ENCODE results near the gene AMELY. TPM values are rescaled to one million over a fixed set of nuclear protein-coding genes. Genes with fewer than 3 reads are reported as not detected.
"Not testable (repeated sequence)": the region's sequence is repeated elsewhere in the genome, so short reads cannot be mapped to it uniquely, and the experiment has no call there.

Gene AMELY
- total RNA-seq, 8 experiments from 2014 or later, result not detected

DNA sequence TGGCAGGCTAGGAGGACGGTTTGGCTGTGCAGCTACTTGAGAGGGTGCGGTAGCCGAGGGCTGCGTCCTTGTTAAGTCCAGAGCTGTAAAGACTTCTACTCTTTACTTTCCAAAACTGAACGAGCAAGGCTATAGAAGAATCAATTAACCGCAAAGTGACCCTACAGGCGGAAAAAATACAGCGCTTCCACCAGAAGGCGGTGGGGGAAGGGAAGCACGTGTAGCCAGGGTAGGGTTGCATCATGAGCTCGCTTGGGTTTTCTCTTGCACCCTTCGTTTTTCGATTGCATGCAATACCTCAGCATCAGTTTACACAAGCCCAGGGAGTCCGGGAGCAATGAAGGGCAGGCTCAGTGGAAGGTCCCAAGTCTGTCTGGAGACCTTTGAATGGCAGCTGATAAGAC is 2.4 kb downstream of the AMELY start:
- Histone ChIP-seq H3K4me3 (peak overlapping the region in 4 of 5 donors; percentile 52 to 60 (median 54)), H3K4me1 (replicated peaks in 1 of 2) (peaks cover 0 to 2% of the 10 kb centered on the region in 2 donors), H3K27ac (peak overlapping the region; percentile 72 to 86)
- 0 to 5% methylated on average over 4 to 5 of the region's 14 CpGs; no CpG with 5 or more reads in 8 of the 10 experiments for WGBS, 10 experiments
- in situ Hi-C loops (cut with MboI; ENCODE audit: low pct_unique_long_range_greater_than_20kb in 2 of 9, low sequenced_read_pairs in 9 of 9, unreplicated experiment in 9 of 9), result no loop called here
- peak in 6 of 8 experiments; percentile 32 to 66 (median 65) for ATAC-seq (replicated peaks in 6 of 8)

DNA sequence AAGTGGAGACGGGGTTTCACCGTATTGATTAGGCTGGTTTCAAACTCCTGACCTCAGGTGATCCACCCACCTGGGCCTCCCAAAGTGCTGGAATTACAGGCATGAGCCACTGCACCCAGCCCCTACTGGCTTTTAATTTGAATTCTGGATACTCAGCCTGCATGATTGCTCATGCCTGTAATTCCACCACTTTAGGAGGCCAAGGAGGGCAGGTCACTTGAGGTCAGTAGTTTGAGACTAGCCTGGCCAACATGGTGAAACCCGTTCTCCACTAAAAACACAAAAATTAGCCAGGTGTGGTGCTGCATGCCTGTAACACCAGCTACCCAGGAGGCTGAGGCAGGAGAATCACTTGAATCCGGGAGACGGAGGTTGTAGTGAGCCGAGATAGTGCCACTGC is 3.5 kb downstream of the AMELY start:
- H3K4me3 ChIP-seq; in situ Hi-C loops (cut with MboI; ENCODE audit: low pct_unique_long_range_greater_than_20kb in 2 of 9, low sequenced_read_pairs in 9 of 9, unreplicated experiment in 9 of 9); H3K27ac ChIP-seq; H3K4me1 ChIP-seq (replicated peaks in 1 of 2); ATAC-seq (replicated peaks in 6 of 8): not testable (repeated sequence)
- 13 to 60% methylated on average over 1 of the region's 6 CpGs; no CpG with 5 or more reads in 8 of the 10 experiments for WGBS, 10 experiments

DNA sequence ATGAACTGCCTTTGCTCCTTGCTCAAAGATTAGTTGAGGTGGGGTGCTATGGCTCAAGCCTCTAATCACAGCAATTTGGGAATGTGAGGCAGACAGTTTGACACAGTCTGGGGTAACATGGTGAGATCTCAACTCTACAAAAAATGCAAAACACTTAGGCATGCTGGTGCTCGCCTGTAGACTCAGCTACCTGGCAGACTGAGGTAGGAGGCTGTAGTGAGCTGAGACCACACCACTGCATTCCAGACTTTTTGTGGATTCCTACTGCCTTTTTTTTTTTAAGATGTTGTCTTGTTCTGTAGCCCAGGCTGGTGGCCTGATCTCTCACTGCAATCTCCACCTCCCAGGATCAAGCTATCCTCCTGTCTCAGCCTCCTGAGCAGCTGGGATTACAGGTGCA is 4.0 kb downstream of the AMELY start:
- ATAC-seq (replicated peaks in 6 of 8), result no peak
- in situ Hi-C loops (cut with MboI; ENCODE audit: low pct_unique_long_range_greater_than_20kb in 2 of 9, low sequenced_read_pairs in 9 of 9, unreplicated experiment in 9 of 9), result no loop called here
- Histone ChIP-seq H3K4me3 (no peak overlapping the region), H3K4me1 (replicated peaks in 1 of 2) (peaks cover 0 to 2% of the 10 kb centered on the region in 2 donors), H3K27ac (no peak overlapping the region)
- whole genome bisulfite sequencing, 10 experiments, result 0% methylated on average over 1 of the region's 1 CpG; no CpG with 5 or more reads in 9 of the 10 experiments

DNA sequence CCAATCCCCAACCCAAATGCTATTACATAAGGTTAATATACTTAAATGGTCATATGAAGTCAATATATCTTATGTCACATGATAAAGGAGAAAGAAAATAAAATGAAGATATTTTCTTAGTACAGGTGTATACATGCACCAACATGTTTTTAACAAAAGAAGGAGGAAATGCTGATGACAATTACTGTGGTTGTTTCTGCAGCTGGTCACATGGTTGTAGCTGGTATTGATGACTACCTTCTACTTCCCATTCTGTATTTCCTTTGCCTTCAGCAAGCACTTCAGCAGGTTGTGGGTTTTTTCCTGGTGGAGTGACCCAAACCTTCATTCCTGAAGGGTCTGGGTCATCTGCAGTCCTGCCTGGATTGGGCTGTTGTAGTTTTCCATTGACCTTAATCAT is 9.4 kb downstream of the AMELY start:
- H3K4me1 ChIP-seq (replicated peaks in 1 of 2); H3K4me3 ChIP-seq: not testable (repeated sequence)

DNA sequence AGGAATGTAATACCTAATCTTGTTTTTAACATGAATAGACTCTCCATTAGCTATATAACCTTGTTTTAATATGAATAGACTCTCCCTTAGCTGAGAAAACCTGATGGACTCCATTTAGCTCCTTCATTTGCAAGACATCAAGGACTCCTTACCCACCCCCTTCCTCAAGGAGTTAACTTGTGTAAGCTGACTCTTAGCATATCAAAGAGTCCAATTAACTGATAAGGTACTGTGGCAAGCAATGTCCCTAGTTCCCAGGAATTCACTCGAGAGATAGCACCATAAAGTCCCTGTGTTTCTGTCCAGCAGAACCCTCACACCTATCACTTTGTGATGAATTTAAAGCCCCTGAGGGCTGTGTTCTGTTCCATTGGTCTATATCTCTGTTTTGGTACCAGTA is 16.3 kb downstream of the AMELY start:
- H3K4me1 ChIP-seq (replicated peaks in 1 of 2), result no peaks in the 10 kb centered on the region
- in situ Hi-C loops (cut with MboI; ENCODE audit: low pct_unique_long_range_greater_than_20kb in 2 of 9, low sequenced_read_pairs in 9 of 9, unreplicated experiment in 9 of 9), result no loop called here
- ATAC-seq (replicated peaks in 6 of 8), result no peak
- H3K27ac ChIP-seq, result no peak overlapping the region
- 14% methylated on average over 1 of the region's 1 CpG; no CpG with 5 or more reads in 9 of the 10 experiments for WGBS, 10 experiments
- H3K4me3 ChIP-seq, result no peak overlapping the region

More for the DNA sequence above, 9.4 kb downstream of the AMELY start:
- H3K27ac ChIP-seq; ATAC-seq (replicated peaks in 6 of 8); in situ Hi-C loops (cut with MboI; ENCODE audit: low pct_unique_long_range_greater_than_20kb in 2 of 9, low sequenced_read_pairs in 9 of 9, unreplicated experiment in 9 of 9): not testable (repeated sequence)

GRCh38 chrY:6894496-6894895 is 17.1 kb downstream of the AMELY start:
- 0% methylated on average over 1 to 2 of the region's 3 CpGs; no CpG with 5 or more reads in 8 of the 10 experiments for WGBS, 10 experiments
- no peak overlapping the region for H3K4me3 ChIP-seq
- in situ Hi-C loops (cut with MboI; ENCODE audit: low pct_unique_long_range_greater_than_20kb in 2 of 9, low sequenced_read_pairs in 9 of 9, unreplicated experiment in 9 of 9), result no loop called here
- no peak overlapping the region for H3K27ac ChIP-seq
- no peaks in the 10 kb centered on the region for H3K4me1 ChIP-seq (replicated peaks in 1 of 2)
- ATAC-seq (replicated peaks in 6 of 8), result no peak

GRCh38 chrY:6849384-6849783 is 62.2 kb downstream of the AMELY start:
- H3K27ac ChIP-seq, result no peak overlapping the region
- H3K4me3 ChIP-seq, result no peak overlapping the region
- no peak for ATAC-seq (replicated peaks in 6 of 8)
- 80% methylated on average over 1 of the region's 2 CpGs; no CpG with 5 or more reads in 9 of the 10 experiments for WGBS, 10 experiments
- no peaks in the 10 kb centered on the region for H3K4me1 ChIP-seq (replicated peaks in 1 of 2)
- in situ Hi-C loops (cut with MboI; ENCODE audit: low pct_unique_long_range_greater_than_20kb in 2 of 9, low sequenced_read_pairs in 9 of 9, unreplicated experiment in 9 of 9), result no loop called here

- ATAC-seq (replicated peaks in 6 of 8); in situ Hi-C loops (cut with MboI; ENCODE audit: low pct_unique_long_range_greater_than_20kb in 2 of 9, low sequenced_read_pairs in 9 of 9, unreplicated experiment in 9 of 9); H3K4me1 ChIP-seq (replicated peaks in 1 of 2); H3K4me3 ChIP-seq; H3K27ac ChIP-seq: not testable (repeated sequence)
- WGBS, 10 experiments, result 50% methylated on average over 1 of the region's 2 CpGs; no CpG with 5 or more reads in 9 of the 10 experiments
Measured at GRCh38 chrY:6842650-6843049, 68.9 kb downstream of the AMELY start.

Other genes with a start within 250 kb of the AMELY start
- 1 to 10 TPM in 3 of 8 experiments, under 1 TPM in 1, not detected in 4; 0.57 to 2.0 (median 1.4) TPM for gene TBL1Y, start 1.1 kb downstream of the AMELY start, total RNA-seq